ENCODE measurements around the gene PRKAG2. TPM values are rescaled to one million over a fixed set of nuclear protein-coding genes. Genes with fewer than 3 reads are reported as not detected.
"Not testable (repeated sequence)": the region's sequence is repeated elsewhere in the genome, so short reads cannot be mapped to it uniquely, and the experiment has no call there.

The PRKAG2 gene
- total and polyA plus RNA-seq, 2 of the 13 experiments (the other 11 are each of a cell fraction or from before 2014, with no cell fraction given), result 0.90 to 1.3 TPM

DNA sequence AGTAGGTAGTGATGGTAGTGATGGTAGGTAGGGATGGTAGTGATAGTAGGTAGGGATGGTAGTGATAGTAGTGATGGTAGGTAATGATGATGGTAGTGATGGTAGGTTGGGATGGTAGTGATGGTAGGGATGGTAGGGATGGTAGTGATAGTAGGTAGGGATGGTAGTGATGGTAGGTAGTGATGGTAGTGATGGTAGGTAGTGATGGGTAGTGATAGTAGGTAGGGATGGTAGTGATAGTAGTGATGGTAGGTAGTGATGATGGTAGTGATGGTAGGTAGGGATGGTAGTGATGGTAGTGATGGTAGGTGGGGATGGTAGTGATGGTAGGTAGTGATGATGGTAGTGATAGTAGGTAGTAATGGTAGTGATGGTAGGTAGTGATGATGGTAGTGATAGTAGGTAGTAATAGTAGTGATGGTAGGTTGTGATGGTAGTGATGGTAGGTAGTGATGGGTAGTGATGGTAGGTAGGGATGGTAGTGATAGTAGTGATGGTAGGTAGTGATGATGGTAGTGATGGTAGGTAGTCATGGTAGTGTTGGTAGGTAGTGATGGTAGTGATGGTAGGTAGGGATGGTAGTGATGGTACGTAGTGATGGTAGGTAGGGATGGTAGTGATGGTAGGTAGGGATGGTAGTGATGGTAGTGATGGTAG, 35.4 kb downstream of the PRKAG2 start:
- BruUV-seq (replicated peaks), result not testable (repeated sequence)

DNA sequence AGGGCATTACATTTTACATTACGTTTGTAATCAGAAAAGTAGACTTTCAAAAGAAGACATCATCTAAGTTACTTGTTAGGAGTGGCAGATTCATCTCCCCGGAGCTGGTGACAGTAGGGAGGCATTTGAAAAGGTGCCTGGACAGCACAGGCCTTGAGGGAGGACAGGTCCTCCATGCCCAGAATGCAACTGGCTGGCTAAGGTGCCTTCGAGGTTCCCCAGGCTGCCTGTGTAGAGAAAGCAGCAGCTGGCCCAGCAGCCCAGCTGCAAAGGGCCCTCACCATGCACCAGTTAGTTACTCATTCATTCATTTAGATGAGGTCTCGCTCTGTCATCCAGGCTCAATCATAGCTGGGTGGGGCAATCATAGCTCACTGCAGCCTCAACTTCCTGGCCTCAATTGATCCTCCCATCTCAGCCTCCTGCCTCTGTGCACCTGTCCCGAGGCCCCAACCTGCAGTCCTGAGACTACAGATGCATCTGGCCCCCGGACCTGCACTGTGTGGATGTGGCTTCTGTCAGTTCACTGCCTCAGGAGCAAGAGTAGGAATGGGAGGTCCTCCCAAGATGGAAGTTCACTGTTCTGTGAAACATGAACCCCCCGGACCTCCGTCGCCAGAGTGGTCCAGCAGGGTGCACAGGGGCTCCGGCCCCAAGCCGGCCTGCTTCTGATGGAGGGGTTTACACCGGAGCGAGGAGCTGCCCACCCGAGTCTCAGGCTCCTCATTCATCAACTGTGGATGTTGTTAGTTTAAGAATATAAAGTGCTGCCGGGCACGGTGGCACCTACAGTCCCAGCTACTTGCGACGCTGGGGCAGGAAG, 36.6 kb downstream of the PRKAG2 start:
- ChIA-PET POLR2A (no interaction called here), CTCF (ENCODE audit: low intra/inter-chr PET ratio, low total read pairs) (no interaction called here)
- no peak for FAIRE-seq
- in situ Hi-C loops (cut with HindIII; ENCODE audit: extremely low pct_ligation_motif_present, low pct_unique_long_range_greater_than_20kb), result no loop called here
- H3K9me3 ChIP-seq (ENCODE audit: low read length), result no peaks in the 10 kb centered on the region
- H3K4me3 ChIP-seq (replicated peaks in 1 of 3; ENCODE audit: insufficient read depth in 1 of 3, low read depth in 2 of 3, low read length in 3 of 3), result no peak overlapping the region
- H3K4me2 ChIP-seq (ENCODE audit: low read depth, low read length), result no peak overlapping the region
- DNase-seq (ENCODE audit: low spot score), result no peak
- BruUV-seq (replicated peaks), result no TSS peak
- H3K79me2 ChIP-seq (ENCODE audit: insufficient read depth, low read length), result no peaks in the 10 kb centered on the region
- no peak for ATAC-seq
- peaks cover 2 to 14% of the 10 kb centered on the region in 2 experiments; a peak in 2 of 5 replicates for H3K27me3 ChIP-seq (ENCODE audit: control insufficient read depth in 1 of 2, insufficient read depth in 2 of 2, low read length in 2 of 2)
- H3K36me3 ChIP-seq (replicated peaks in 1 of 2; ENCODE audit: control insufficient read depth in 1 of 2, insufficient read depth in 2 of 2, low read length in 2 of 2), result no peaks in the 10 kb centered on the region
- 41% methylated on average over 11 of the region's 18 CpGs for WGBS (ENCODE audit: low lambda C conversion rate)
- no peak overlapping the region for H3K27ac ChIP-seq (ENCODE audit: extremely low read length, insufficient read depth, low read length)
- no peak overlapping the region for H2AFZ ChIP-seq (ENCODE audit: low read length)
- TF ChIP-seq, protein P1, sequence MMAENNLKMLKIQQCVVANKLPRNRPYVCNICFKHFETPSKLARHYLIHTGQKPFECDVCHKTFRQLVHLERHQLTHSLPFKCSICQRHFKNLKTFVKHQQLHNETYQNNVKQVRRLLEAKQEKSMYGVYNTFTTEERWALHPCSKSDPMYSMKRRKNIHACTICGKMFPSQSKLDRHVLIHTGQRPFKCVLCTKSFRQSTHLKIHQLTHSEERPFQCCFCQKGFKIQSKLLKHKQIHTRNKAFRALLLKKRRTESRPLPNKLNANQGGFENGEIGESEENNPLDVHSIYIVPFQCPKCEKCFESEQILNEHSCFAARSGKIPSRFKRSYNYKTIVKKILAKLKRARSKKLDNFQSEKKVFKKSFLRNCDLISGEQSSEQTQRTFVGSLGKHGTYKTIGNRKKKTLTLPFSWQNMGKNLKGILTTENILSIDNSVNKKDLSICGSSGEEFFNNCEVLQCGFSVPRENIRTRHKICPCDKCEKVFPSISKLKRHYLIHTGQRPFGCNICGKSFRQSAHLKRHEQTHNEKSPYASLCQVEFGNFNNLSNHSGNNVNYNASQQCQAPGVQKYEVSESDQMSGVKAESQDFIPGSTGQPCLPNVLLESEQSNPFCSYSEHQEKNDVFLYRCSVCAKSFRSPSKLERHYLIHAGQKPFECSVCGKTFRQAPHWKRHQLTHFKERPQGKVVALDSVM (CRISPR knock-in tag; IDR thresholded peaks at IDR 0.05), result peak; percentile 46; the same call in 1 of the 2 replicates
- TF ChIP-seq NCOR1 (IDR thresholded peaks at IDR 0.05; ENCODE audit: borderline replicate concordance, low read length), result no peak
- H3K9ac ChIP-seq (ENCODE audit: insufficient read depth, low read depth, low read length), result no peak overlapping the region
- peaks cover 15% of the 10 kb centered on the region for H3K4me1 ChIP-seq (ENCODE audit: insufficient read depth, low read length)
- intact Hi-C loops (cut with micrococcal nuclease; ENCODE audit: unreplicated experiment), result no loop called here
- H4K20me1 ChIP-seq (ENCODE audit: insufficient read depth, low read length), result no peaks in the 10 kb centered on the region

More for the DNA sequence above, 35.4 kb downstream of the PRKAG2 start:
- in situ Hi-C loops (cut with HindIII; ENCODE audit: extremely low pct_ligation_motif_present, low pct_unique_long_range_greater_than_20kb); H3K4me2 ChIP-seq (ENCODE audit: low read depth, low read length); H4K20me1 ChIP-seq (ENCODE audit: insufficient read depth, low read length); H3K9me3 ChIP-seq (ENCODE audit: low read length); H3K27me3 ChIP-seq (ENCODE audit: control insufficient read depth in 1 of 2, insufficient read depth in 2 of 2, low read length in 2 of 2); DNase-seq (ENCODE audit: low spot score); FAIRE-seq; CTCF ChIA-PET (ENCODE audit: low intra/inter-chr PET ratio, low total read pairs); H3K27ac ChIP-seq (ENCODE audit: extremely low read length, insufficient read depth, low read length); POLR2A ChIA-PET; H2AFZ ChIP-seq (ENCODE audit: low read length); ATAC-seq; H3K9ac ChIP-seq (ENCODE audit: insufficient read depth, low read depth, low read length); intact Hi-C loops (cut with micrococcal nuclease; ENCODE audit: unreplicated experiment); H3K79me2 ChIP-seq (ENCODE audit: insufficient read depth, low read length); H3K36me3 ChIP-seq (replicated peaks in 1 of 2; ENCODE audit: control insufficient read depth in 1 of 2, insufficient read depth in 2 of 2, low read length in 2 of 2); H3K4me3 ChIP-seq (replicated peaks in 1 of 3; ENCODE audit: insufficient read depth in 1 of 3, low read depth in 2 of 3, low read length in 3 of 3); TF ChIP-seq FOXA1 (CRISPR knock-in tag; IDR thresholded peaks at IDR 0.05): not testable (repeated sequence)
- WGBS (ENCODE audit: low lambda C conversion rate), result 13% methylated on average over 1 of the region's 1 CpG
- H3K4me1 ChIP-seq (ENCODE audit: insufficient read depth, low read length), result peaks cover 15% of the 10 kb centered on the region
- peak; percentile 6; the same call in 1 of the 2 replicates for TF ChIP-seq FOXA1 (IDR thresholded peaks at IDR 0.05)
